HG02852 (cell line): Measurements from ENCODE around the gene TBC1D2.
A peak's percentile ranks its signal among the peaks of the same experiment; 100 is the strongest.
"Not testable (repeated sequence)": the region's sequence is repeated elsewhere in the genome, so short reads cannot be mapped to it uniquely, and the experiment has no call there.

ENCODE experiments used
- ATAC-seq: cut with Tn5 transposase; IDR thresholded peaks from one replicate; pipeline ENCODE4 v1.9.1; 2021; ENCODE audit warnings: mild to moderate bottlenecking, moderate library complexity; ENCODE audit not compliant: unreplicated experiment

TBC1D2 gene

DNA sequence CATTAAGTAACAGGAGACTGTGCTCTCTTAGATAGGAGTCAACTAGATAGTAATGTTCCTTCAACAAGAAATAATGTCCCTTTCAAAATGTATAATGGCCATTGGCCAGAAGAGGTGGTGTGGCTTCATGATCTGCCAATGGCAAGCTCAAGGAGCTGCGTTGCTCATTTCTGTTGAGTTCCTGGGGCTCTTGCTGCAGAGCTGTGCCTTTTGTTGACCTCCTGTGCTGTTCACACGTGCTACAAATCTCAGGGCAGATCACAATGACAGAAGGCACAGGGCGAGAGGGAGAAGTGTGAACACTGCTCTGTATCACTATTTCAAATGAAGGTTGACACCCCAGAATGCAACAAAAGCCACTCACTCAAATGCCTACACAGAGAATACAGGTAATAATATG, 16.0 kb upstream of the TBC1D2 start:
- no peak for ATAC-seq

DNA sequence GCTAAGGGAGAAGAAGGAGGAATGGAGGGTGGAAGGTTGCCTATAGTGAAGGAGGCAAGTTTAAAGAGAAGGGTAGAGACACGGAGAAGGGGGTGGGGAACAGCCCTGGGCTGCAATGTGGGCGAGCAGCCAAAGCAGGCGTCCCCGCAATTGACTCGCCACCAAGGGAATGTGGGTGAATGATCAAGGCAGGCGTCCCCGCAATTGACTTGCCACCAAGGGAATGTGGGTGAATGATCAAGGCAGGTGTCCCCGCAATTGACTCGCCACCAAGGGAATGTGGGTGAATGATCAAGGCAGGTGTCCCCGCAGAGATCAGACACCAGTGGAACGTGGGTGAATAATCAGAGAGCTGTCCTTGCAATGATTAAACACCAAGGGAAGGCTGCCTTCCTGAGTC, 14.8 kb upstream of the TBC1D2 start:
- not testable (repeated sequence) for ATAC-seq

DNA sequence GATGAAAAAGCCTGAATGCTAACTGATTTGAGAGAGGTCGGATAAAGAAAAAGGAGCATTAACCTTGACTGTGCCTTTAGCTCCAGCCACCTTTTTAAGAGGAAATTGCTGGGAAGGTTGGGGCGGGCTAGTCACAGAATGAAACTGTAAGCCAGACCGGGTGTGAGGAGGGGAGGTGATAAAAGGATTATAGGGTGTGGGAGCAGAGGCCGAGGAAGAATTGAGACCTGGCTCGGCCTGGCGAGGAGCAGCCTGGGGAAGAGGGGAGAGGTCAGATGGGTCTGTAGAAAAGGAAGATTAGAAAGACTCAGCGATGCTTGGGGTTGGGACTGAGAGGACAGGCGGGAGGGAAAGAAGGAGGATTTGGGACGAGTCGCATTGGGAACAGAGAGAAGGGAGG, 14.2 kb upstream of the TBC1D2 start:
- ATAC-seq: not testable (repeated sequence)

DNA sequence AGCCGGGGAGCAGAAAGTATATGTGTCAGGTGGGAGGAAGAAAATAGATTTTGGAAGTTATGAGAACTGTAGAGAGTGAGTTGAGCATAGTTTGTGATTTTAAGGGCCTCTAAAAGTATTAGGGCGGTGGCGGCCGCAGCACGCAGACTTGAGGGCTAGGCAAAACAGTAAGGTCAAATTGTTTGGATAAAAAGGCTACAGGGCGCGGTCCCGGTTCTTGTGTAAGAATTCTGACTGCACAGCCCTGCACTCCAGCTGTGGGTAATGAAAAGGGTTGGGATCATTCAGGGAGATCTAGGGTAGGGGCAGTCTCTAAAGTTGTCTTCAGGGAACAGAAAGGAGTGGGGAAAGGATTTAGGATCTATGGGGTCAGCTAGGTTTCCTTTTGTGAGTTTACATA, 12.1 kb upstream of the TBC1D2 start:
- not testable (repeated sequence) for ATAC-seq

DNA sequence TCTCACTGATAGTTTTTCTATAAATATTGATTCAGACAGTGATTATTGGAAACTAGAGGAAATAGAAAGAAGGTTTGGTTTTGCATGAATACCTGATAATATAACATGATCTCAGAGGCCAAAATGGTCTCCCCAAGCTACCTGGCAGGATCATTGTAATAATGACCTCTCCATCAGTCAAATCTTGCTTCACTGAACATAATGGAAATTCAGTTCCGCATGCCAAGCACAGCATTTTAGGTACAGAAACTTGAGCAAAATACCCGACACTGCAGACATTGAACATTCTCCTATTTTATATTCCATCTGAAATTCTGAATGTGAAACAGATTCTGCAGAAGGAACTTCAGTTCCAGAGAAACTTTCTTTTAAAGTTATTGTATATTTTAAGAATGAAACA, 9.1 kb upstream of the TBC1D2 start:
- ATAC-seq: no peak

DNA sequence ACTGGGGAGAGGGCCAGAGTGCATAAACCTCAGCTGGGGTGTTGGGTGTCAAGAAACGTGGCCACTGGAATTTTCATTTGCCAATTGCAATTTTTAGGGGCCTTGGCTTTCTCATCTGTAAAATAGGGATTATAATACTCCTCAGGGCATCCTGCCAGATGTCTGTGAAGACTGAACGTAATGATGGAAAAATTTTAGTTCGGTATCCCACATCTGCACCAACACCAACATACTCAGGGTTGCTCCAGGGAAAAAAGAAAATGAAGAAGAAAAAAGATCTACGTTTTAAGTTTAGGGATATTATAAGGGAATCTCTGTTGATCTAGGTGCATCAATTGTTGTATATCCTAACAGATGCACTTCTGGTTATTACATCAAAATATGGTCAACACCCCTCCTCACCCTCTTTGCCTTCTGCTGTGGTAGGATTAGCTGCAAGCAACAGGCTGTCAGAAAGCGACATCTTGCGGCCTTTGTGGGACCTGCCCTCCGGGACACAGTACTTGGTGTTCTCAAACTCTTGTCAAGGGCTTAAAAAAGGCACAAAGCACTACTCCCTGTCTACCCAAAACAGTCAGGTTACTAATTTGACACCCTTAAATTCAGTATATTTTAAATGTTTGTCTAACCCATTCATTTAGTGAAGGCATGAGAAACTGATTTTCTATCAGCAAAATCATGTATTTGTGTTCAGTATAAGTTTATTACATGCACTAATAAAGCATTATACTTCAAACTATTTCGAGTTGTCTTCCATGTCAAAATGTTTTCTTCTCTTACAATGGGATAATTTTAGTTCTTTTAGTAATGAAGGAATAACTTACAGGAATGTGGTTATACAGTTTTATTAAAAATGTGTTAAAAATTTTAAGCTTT, 8.3 kb upstream of the TBC1D2 start:
- ATAC-seq: peak; percentile 88

DNA sequence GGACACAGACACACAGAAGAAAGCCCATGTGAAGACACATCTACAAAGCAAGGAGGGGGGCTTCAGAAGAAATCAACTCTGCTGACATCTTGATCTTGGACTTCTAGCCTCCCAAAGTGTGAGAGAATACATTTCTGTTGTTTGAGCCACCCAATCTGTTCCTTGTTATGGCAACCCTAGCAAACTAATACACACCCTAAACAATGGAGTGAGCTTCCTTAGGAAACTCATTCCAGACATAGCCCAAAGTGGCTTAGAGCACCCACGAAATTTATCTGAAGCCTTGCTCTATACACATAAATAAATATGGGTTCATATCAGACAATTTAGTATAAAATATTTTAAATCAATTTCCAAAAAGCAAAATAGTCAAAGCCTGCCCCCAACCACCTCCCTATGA, 7.6 kb upstream of the TBC1D2 start:
- ATAC-seq: no peak

DNA sequence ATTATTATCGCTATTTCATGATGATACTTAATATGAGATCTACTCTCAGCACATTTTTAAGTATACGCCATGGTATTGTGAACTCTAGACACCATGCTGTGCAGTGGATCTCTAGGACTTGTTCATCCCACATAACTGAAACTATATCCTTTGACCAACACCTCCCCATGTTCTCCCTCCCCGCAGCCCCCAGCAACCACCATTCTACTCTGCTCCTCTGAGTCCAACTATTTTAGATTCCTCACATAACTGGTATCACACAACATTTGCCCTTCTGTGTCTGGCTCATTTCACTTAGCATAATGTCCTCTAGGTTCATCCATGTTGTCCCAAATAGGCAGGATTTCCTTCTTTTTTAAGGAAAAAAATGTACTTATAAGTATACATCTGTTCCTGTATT, 6.6 kb upstream of the TBC1D2 start:
- no peak for ATAC-seq

DNA sequence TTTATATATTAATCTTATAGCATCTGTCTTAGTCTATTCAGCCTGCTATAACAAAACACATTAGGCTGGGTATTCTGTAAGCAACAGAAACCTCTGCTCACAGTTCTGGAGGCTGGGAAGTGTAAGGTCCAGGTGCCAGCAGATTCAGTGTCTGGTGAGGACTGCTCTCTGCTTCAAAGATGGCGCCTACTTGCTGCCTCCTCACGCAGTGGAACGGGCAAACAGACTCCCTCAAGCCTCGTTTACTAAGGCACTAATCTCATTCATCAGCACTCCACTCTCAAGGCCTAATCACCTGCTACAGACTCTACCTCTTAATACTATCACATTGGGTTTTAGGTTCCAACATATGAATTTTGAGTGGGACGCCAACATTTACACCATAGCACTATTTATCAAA, 5.2 kb upstream of the TBC1D2 start:
- ATAC-seq: no peak

DNA sequence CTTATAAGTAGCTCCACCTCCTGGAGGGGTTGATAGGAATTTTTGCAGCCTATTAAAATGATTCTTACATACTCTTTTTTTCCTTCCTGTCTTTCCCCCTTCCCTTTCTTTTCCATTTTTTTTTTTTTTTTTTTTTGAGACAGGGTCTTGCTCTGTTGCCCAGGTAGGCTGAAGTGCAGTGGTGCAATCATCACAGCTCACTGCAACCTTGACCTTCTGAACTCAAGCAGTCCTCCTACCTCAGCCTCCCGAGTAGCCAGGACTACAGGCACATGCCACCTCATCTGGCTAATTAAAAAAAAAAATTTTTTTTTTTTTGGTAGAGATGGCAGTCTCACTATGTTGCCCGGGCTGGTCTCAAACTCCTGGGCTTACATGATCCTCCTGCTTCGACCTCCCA, 4.3 kb upstream of the TBC1D2 start:
- no peak for ATAC-seq

DNA sequence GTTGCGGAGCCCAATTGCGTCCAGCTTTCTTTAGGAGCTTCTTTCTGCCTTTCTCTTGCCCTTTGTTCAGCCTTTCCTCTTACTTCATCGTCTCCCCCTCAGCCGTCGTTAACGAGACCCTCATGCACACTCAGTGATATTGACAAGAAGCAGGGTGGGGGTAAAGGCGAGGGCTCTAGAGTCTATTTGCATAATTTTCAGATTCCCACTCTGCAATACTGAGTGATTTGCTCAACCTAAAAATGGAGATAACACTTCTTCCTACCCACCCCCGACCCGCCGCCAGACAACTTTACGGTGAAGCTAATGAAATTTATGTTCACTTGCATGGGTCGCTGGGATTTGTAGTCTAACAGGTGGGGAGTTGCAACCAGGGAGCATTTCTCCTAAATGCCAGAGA, 1.3 kb upstream of the TBC1D2 start:
- no peak for ATAC-seq

DNA sequence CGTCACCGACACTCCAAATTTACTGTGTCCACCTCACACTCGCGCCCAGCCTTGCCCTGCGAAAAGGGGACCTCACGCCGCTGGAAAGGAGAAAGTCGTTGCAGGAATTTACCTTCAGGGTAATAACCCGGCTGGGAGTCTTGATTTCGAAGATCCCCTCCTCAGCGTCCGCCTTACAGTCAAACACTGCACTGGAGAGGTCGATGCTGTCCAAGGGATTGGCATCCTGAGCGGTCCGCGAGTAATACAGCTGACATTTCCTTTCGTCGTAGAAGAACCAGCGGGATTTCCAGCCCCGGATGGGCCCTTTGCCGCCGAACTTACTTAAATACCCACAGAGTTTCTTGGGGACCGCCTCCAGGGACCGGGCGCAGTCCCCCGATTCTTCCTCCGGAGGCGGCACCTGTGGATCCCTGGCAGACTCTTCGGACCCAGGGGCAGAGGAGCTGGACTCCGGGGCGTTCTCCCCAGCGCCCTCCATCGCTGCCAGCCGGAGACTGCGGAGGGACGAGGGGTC, 330 bp downstream of the TBC1D2 start:
- ATAC-seq: peak; percentile 29

DNA sequence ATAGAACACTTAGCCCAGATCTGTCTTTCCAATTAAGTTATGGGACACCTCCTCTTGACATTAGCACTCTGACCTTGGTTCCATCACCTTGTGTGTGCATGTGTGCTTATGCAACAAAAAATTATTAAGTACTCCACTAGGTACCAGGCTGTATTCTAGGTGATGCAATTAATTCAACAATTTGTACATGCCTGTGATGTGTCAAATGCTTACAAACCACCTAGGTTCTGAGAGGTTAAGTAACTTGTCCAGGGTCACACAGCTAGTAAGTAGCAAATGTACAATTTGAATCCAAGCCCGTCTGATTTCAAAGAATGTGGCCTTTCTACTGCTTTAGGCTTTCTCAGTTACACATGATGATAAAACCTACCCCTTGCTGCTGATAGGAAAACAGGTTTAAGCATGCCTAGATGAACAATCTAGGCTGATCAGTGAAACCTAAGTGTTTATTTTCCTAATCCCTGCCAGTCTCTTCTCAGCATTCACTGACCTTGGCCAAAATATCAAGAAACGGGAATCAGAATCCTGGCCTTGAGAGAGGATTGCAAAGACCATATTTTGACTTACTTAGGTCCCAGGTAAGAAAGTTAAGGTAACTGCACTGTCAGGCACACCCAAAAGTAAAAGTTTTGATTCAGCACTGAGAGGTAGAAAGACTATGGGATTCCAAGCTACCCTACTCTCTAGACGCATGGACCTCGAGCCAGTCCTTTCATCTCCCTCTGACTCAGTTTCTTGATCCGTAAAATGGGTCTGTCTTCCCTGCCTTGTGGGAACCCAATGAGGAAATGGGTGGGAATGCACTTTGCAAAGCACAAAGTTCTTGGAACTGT, 1.0 kb downstream of the TBC1D2 start:
- ATAC-seq: no peak

DNA sequence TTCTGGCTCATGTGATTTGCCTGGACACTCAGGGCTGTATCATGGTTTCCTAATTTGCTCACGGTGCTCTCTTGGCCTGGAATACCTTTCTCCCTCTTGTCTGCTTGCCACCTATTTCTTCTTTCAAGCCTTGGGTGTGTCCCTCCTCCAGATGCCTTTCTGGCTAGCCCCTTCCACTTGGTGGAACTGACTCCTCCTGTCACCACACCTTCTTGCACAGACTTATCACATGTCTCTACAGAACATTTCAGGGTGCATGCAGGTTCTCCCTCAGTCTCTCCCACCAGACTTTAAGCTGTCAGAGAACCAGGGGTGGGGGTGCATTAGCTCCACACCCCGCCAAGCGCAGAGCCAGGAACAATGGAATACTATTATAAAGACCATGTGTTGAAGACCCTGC, 1.9 kb downstream of the TBC1D2 start:
- ATAC-seq: no peak

DNA sequence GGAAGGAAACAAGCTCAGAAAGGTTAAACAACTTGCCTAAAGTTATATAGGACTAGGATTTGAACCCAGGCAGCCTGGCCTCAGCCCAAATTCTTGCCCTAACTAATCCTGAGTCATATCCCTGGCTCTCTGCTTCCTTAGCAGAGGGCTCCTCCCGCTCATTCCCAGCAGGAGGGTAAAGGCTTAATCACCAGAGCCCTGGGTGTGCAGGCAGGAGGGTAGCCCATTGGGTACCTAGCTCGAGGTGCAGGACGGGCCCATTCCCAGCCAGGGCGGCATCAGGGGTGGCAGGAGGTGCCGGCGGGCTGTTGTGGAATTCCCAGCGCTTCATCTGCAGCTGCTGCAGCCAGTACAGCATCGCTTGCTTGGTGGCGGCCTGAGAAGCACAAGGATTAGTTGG, 3.9 kb downstream of the TBC1D2 start:
- no peak for ATAC-seq

DNA sequence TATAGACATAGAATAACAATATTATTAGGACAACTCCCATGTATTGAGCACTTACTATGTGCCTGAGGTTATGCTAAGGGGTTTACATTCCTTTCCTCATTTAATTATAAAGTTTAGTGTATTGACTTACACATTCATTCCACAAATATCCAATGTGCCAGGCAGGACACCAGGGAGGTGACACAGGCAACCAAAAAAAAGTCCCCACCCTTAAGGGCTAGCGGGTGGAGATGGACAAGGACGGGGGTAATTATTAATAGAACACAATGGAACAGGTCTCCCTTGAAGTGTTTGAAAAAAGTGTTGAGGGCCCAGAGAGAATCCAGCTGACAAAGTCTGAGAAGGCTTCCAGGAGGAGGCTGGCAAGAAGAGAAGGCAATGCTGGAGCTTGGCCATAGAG, 5.7 kb downstream of the TBC1D2 start:
- ATAC-seq: no peak

DNA sequence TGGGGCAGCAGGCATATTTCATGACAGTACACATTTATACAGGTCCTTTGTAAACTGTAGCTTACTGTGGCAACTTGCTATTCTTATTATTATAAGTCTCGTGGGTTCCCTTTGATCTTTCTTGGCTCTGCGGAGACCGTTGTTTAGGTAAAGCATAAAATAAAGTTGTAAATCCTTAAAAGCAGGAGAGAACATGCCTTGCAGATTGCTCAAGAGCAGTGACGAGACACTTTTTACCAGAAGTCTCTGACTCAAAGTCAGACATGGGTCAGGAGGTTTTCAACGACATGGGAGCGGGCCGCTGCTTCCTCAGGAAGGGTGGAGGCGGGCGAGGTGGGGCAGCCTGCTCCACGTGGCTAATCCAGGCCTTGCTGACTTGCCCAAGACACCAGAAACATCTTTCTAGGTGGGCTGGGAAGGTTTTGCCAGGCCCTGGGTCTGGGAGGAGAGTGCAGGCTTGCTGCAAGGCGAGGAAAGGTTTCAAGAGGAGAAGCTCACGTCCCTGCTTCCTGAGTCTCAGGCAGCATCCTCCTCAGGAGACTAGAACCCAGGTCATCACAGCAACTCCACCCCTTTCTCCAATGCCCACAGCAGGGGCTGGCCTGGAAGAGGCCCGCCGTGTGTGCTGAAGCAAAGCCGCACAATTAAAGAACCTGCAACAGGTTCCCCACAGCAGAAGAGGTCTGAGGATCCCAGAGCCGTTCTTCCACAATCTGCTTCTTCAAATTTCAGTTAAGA, 6.5 kb downstream of the TBC1D2 start:
- no peak for ATAC-seq

DNA sequence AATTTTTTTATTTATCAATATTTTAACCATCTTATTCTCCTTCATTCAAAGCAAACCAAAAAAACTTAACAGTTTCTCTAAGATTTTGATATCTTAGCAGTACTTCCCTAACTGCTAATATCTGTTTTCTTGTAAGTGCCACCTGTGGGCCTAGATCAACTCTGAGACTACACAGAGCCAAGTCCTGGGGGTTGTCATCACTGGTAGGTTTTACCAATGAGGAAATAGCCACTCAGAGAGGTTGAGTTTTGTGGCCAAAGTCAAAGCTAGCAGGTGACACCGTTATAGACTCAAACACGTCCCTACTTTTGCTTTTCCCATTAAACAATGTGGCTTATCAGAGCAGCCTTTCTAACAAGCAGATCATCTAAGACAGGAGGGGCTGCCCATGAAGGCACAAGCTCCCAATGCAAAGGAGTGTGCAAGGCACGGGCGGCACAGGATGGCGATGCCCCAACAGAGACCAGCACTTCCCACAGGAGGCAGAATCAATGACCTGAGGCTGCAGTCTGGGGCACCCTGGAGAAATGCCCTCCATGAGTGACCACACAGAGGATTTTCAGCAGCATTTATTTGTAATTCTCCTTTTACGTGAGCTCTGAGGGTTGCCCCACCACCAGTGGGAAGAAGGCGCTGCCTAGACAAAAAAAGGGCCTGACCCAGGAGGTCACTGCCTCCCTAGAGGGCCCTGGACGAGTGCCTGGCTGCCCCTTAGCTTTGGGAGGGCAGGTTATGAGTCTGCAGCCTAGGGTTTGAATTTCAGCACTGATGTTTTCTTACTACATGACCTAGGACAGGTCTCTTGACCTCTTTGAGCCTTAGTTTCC, 7.4 kb downstream of the TBC1D2 start:
- no peak for ATAC-seq

DNA sequence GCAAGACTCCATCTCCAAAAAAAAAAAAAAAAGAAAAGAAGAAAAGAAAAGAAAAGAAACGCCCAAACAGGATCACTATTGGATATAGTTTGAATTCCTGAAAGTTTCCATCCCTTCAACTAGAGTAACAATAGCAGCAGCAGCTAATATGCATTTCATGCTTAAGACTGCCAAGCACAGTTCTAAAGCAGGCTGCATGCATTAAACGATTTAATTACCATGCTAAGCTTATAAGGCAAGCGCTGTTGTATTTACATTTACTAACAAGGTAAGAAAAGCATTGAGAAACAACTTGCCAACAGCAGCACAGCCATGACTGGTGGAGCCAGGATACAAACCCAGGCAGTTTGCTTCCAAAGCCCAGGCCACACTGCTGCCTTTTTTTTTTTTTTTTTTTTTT, 13.0 kb downstream of the TBC1D2 start:
- no peak for ATAC-seq
